Right forelimb (tissue), 1 donor: ENCODE results near the gene FMN2.

Experiments
- DNase-seq: peaks from one replicate; pipeline ENCODE4 v3.0.0-alpha.2; 2018

Gene FMN2

GRCh38 chr1:240201931-240202330 is 110.2 kb downstream of the FMN2 start:
- DNase-seq = no peak

- no peak for DNase-seq
Observed at GRCh38 chr1:240207073-240207709, 115.5 kb downstream of the FMN2 start.

- DNase-seq = no peak
Observed at GRCh38 chr1:240210026-240210425, 118.3 kb downstream of the FMN2 start.

GRCh38 chr1:240212556-240212955 is 120.9 kb downstream of the FMN2 start:
- DNase-seq = no peak

- DNase-seq = no peak
Observed at GRCh38 chr1:240217403-240217802, 125.7 kb downstream of the FMN2 start.

- DNase-seq = no peak
Observed at GRCh38 chr1:240219104-240219503, 127.4 kb downstream of the FMN2 start.

- no peak for DNase-seq
Observed at GRCh38 chr1:240226102-240226501, 134.4 kb downstream of the FMN2 start.

GRCh38 chr1:240230816-240231215 is 139.1 kb downstream of the FMN2 start:
- DNase-seq = no peak

- DNase-seq = no peak
Observed at GRCh38 chr1:240232530-240232929, 140.8 kb downstream of the FMN2 start.

GRCh38 chr1:240234485-240235210 is 143.0 kb downstream of the FMN2 start:
- no peak for DNase-seq

- DNase-seq = no peak
Observed at GRCh38 chr1:240235521-240236288, 144.0 kb downstream of the FMN2 start.

GRCh38 chr1:240237305-240237721 is 145.6 kb downstream of the FMN2 start:
- DNase-seq = no peak

- DNase-seq = no peak
Observed at GRCh38 chr1:240239309-240239708, 147.6 kb downstream of the FMN2 start.

- DNase-seq = no peak
Observed at GRCh38 chr1:240241278-240241677, 149.6 kb downstream of the FMN2 start.

GRCh38 chr1:240242601-240243144 is 151.0 kb downstream of the FMN2 start:
- DNase-seq = no peak

GRCh38 chr1:240244968-240245628 is 153.4 kb downstream of the FMN2 start:
- no peak for DNase-seq

- DNase-seq = no peak
Observed at GRCh38 chr1:240245629-240246020, 153.9 kb downstream of the FMN2 start.

- no peak for DNase-seq
Observed at GRCh38 chr1:240247899-240248298, 156.2 kb downstream of the FMN2 start.

GRCh38 chr1:240254006-240254405 is 162.3 kb downstream of the FMN2 start:
- DNase-seq = no peak

- no peak for DNase-seq
Observed at GRCh38 chr1:240254778-240255291, 163.2 kb downstream of the FMN2 start.

GRCh38 chr1:240255922-240256321 is 164.2 kb downstream of the FMN2 start:
- no peak for DNase-seq

- DNase-seq = no peak
Observed at GRCh38 chr1:240256836-240257503, 165.3 kb downstream of the FMN2 start.
